Fibroblast of lung (primary cell): ENCODE measurements around the gene ABLIM2.

ENCODE experiments used
- EZH2 ChIP-seq: IDR thresholded peaks from 2 replicates; pipeline ENCODE4 v1.5.1; 2012; ENCODE audit warnings: low read length, control low read depth, mild to moderate bottlenecking; ENCODE audit errors: missing control alignments
- TF ChIP-seq, protein P1 (sequence below), 2 donors: IDR thresholded peaks in 1 of 2; conservative IDR thresholded peaks in 1 of 2; 1 replicate in 1 of 2; 2 replicates in 1 of 2; pipeline ENCODE4 v1.5.1; 2011 to 2012; ENCODE audit warnings: low read length in 2 of 2, control low read depth in 1 of 2, inconsistent platforms in 1 of 2, low read depth in 1 of 2, mild to moderate bottlenecking in 1 of 2

DNA sequence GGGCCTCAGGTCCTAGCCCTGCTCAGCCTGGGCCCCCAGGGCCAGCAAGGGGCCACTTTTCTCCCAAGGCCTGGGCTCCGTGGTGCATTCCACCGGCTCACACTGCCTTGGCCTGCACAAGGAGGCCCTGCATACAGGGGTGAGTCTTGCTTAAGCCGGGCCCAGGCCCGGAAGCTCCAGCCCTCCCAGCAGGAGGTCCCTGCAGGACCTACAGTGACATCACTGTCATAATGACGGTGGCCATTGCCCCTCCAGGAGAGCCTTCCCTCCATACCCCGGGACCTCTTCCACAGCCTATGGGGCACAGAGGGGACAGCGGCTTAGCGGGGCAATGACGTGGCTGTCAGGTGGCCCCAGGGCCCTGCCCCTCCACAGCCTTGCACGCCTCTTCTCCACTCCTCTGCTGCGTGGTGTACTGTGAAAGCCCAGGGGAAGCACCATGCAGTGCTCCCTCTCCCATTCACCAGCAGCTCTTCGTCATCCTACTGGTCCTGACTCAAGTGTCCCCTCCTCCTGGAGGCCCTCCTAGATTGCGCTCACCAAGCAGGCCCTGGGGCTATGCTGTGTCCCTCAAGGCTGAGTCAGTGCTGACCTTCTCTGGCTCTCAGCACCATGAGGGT, 186.6 kb downstream of the ABLIM2 start:
- TF ChIP-seq, protein P1, sequence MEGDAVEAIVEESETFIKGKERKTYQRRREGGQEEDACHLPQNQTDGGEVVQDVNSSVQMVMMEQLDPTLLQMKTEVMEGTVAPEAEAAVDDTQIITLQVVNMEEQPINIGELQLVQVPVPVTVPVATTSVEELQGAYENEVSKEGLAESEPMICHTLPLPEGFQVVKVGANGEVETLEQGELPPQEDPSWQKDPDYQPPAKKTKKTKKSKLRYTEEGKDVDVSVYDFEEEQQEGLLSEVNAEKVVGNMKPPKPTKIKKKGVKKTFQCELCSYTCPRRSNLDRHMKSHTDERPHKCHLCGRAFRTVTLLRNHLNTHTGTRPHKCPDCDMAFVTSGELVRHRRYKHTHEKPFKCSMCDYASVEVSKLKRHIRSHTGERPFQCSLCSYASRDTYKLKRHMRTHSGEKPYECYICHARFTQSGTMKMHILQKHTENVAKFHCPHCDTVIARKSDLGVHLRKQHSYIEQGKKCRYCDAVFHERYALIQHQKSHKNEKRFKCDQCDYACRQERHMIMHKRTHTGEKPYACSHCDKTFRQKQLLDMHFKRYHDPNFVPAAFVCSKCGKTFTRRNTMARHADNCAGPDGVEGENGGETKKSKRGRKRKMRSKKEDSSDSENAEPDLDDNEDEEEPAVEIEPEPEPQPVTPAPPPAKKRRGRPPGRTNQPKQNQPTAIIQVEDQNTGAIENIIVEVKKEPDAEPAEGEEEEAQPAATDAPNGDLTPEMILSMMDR (conservative IDR thresholded peaks at IDR 0.05 in 1 of 2, IDR thresholded peaks at IDR 0.05 in 1 of 2; ENCODE audit: low read depth in 1 of 2, low read length in 2 of 2) = no peak
- no peak for TF ChIP-seq EZH2
